Adrenal gland (tissue), 5 donors: ENCODE measurements around the gene GPR146.

Experiments used
- POLR2A ChIP-seq, 2 donors: fragments of 450-650 bp; IDR thresholded peaks; one replicate each; pipeline ENCODE4 v1.6.1; 2017; ENCODE audit warnings: antibody characterized with exemption in 2 of 2, mild to moderate bottlenecking in 2 of 2, moderate library complexity in 1 of 2
- TF ChIP-seq, protein P1 (sequence below), 6 experiments: fragments of 450-650 bp in 4 of 6; fragments of 200-600 bp in 2 of 6; sonication (generic) in 1 of 6; IDR thresholded peaks; 1 replicate in 5 of 6; 2 replicates in 1 of 6; pipeline versions ENCODE4 v1.5.1 to v1.8.0; 2016 to 2021; ENCODE audit warnings: antibody characterized with exemption in 6 of 6, mild to moderate bottlenecking in 2 of 6, moderate library complexity in 1 of 6
- donor health status: DM: no; HTN: no; CAD: no.

DNA sequence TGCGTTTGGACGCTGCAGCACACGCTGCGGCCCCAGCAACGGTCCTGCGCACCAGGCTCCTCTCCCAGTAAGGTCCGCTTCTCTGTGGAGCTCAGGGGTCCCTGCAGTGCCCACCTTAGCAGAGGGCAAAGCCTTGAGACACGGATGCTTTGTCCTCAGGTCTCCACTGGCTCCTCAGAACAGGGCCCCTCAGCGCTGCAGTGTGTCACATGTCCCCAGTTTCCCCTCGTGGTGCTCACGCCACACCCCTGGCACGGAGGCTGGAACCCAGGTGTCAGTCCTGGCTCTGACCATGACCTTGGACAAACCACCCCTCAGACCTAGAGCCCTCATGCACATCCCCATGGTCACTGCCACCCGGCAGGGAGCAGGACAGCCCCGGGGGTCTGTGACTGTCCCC, 23.7 kb downstream of the GPR146 start:
- TF ChIP-seq, protein P1, sequence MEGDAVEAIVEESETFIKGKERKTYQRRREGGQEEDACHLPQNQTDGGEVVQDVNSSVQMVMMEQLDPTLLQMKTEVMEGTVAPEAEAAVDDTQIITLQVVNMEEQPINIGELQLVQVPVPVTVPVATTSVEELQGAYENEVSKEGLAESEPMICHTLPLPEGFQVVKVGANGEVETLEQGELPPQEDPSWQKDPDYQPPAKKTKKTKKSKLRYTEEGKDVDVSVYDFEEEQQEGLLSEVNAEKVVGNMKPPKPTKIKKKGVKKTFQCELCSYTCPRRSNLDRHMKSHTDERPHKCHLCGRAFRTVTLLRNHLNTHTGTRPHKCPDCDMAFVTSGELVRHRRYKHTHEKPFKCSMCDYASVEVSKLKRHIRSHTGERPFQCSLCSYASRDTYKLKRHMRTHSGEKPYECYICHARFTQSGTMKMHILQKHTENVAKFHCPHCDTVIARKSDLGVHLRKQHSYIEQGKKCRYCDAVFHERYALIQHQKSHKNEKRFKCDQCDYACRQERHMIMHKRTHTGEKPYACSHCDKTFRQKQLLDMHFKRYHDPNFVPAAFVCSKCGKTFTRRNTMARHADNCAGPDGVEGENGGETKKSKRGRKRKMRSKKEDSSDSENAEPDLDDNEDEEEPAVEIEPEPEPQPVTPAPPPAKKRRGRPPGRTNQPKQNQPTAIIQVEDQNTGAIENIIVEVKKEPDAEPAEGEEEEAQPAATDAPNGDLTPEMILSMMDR (IDR thresholded peaks at IDR 0.05): no peak
- TF ChIP-seq POLR2A (IDR thresholded peaks at IDR 0.05): no peak
